Mammary epithelial cell (primary cell): Measurements from ENCODE around the gene CDS2.

ENCODE experiments used
- EZH2 ChIP-seq: IDR thresholded peaks from 2 replicates; pipeline ENCODE4 v1.6.1; 2012; ENCODE audit warnings: low read length, inconsistent platforms, borderline replicate concordance
- TF ChIP-seq, protein P1 (sequence below), 2 donors: IDR thresholded peaks in 1 of 2; conservative IDR thresholded peaks in 1 of 2; 2 replicates each; pipeline ENCODE4 v1.5.1; 2011 to 2012; ENCODE audit warnings: inconsistent platforms in 2 of 2, low read length in 2 of 2, mild to moderate bottlenecking in 2 of 2, control low read depth in 1 of 2, low read depth in 1 of 2; ENCODE audit not compliant: insufficient read depth in 1 of 2; ENCODE audit errors: extremely low read depth in 1 of 2

DNA sequence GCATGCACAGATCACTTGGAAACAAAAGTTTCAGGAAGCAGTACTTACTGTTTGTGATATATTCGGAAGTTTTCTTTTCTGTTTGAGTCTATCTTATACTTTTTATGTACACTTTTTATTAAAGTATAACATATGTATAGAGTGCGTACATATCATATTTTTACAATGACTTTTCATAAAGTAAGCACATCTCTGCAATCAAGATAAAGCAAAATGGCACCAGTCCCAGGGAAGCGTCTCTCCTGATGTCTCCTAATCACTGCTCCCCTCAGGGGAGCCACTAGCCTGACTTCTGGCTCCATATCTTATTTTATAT, 26.3 kb downstream of the CDS2 start:
- no peak for TF ChIP-seq EZH2
- TF ChIP-seq, protein P1, sequence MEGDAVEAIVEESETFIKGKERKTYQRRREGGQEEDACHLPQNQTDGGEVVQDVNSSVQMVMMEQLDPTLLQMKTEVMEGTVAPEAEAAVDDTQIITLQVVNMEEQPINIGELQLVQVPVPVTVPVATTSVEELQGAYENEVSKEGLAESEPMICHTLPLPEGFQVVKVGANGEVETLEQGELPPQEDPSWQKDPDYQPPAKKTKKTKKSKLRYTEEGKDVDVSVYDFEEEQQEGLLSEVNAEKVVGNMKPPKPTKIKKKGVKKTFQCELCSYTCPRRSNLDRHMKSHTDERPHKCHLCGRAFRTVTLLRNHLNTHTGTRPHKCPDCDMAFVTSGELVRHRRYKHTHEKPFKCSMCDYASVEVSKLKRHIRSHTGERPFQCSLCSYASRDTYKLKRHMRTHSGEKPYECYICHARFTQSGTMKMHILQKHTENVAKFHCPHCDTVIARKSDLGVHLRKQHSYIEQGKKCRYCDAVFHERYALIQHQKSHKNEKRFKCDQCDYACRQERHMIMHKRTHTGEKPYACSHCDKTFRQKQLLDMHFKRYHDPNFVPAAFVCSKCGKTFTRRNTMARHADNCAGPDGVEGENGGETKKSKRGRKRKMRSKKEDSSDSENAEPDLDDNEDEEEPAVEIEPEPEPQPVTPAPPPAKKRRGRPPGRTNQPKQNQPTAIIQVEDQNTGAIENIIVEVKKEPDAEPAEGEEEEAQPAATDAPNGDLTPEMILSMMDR (conservative IDR thresholded peaks at IDR 0.05 in 1 of 2, IDR thresholded peaks at IDR 0.05 in 1 of 2; ENCODE audit: extremely low read depth in 1 of 2, insufficient read depth in 1 of 2, low read depth in 1 of 2, low read length in 2 of 2): no peak
